GM08714 (cell line): ENCODE measurements around the gene HAL.

Experiments
- H3K4me3 ChIP-seq: fragments of 200-500 bp; sonication (Bioruptor generic); 2 replicates; pipeline ENCODE4 v1.5.1; 2014; ENCODE audit warnings: mild to moderate bottlenecking, low read length, inconsistent platforms
- ZNF274 ChIP-seq: IDR thresholded peaks from 2 replicates; pipeline ENCODE4 v1.6.1; 2012; ENCODE audit warnings: mild to moderate bottlenecking, low read depth, low read length

HAL gene

GRCh38 chr12:95944108-95944704, 51.9 kb downstream of the HAL start:
- H3K4me3 ChIP-seq: no peak overlapping the region
- TF ChIP-seq ZNF274: no peak

DNA sequence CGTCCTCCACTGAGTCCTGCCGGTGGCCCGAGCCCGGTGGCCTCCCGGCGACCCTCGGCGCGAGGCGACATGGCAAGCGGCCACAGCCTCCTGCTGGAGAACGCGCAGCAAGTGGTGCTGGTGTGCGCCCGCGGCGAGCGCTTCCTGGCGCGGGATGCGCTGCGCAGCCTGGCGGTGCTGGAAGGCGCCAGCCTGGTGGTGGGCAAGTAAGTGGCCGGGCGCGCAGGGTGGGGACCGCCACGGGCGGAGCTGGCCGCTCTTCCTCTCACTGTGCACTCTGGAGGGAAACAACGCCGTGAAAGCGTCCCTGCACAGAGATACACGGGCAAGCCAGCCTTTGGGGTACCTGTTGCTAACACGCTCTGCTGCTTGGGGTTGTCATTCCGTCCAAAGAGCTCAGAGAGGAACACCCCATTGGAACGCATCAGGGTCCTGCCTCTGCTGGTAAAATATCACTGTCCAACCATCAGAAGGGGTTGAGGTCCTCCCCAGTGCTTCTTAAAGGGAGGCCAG, 52.8 kb downstream of the HAL start, which contains the start of gene AMDHD1:
Gene AMDHD1, plus strand, starts transcription at position 2 of the 513 bp plus-strand sequence. Its CDS starts 68 bp downstream, at position 70.
- no peak for TF ChIP-seq ZNF274
- H3K4me3 ChIP-seq: peak within 1 kb of the TSS; percentile 70

GRCh38 chr12:95942524-95943329, 53.4 kb downstream of the HAL start, which contains the start of gene CCDC38:
Gene CCDC38 (minus strand): TSS chr12:95942614. CDS start chr12:95936509, 6,105 bp downstream.
- no peak for TF ChIP-seq ZNF274
- H3K4me3 ChIP-seq: peak within 1 kb of the TSS; percentile 70

DNA sequence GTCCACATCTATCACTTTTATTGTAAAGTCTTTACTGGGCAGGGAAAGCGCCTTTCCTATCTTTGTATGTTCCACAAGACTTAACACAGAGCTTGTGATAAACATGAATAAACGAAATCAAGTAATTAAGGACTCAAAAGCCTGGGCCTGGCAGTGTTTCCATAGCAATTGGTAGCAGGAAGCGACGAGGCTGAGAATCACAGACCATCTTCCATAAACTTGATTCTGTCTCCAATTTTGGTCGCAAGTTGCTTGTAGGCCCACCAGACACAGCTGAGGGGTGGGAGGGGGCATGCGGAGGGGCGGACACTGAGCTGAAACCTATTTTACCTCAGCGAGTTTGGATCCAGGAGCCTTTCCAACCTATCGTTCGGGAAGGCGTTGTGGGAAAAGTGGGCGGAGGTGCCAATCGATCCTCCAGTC, 54.0 kb downstream of the HAL start:
- H3K4me3 ChIP-seq: peak overlapping the region; percentile 70
- TF ChIP-seq ZNF274: no peak

- no peak overlapping the region for H3K4me3 ChIP-seq
- TF ChIP-seq ZNF274: no peak
These were observed 55.6 kb downstream of the HAL start for GRCh38 chr12:95940514-95940913.
